Upper lobe of right lung (tissue), 1 donor: Measurements from ENCODE around the gene C3orf20. TPM values are rescaled to one million over a fixed set of nuclear protein-coding genes. Genes with fewer than 3 reads are reported as not detected.
"Not testable (repeated sequence)": the region's sequence is repeated elsewhere in the genome, so short reads cannot be mapped to it uniquely, and the experiment has no call there.

ENCODE experiments used
- ATAC-seq: fragments of 200-7000 bp; cut with Tn5 transposase; one replicate; pipeline ENCODE4 v1.9.1; 2020; ENCODE audit warnings: mild to moderate bottlenecking, moderate library complexity
- DNase-seq: peaks from one replicate; pipeline ENCODE4 v3.0.0-alpha.2; 2020
- H3K27ac ChIP-seq: fragments of 200-600 bp; one replicate; pipeline ENCODE4 v1.8.0; 2022
- H3K27me3 ChIP-seq: fragments of 200-600 bp; one replicate; pipeline ENCODE4 v1.8.0; 2022; ENCODE audit warnings: mild to moderate bottlenecking
- H3K36me3 ChIP-seq: fragments of 200-600 bp; one replicate; pipeline ENCODE4 v1.8.0; 2022
- H3K4me1 ChIP-seq: fragments of 200-600 bp; one replicate; pipeline ENCODE4 v1.8.0; 2022
- H3K4me3 ChIP-seq: fragments of 200-600 bp; one replicate; pipeline ENCODE4 v1.8.0; 2022; ENCODE audit warnings: mild to moderate bottlenecking
- H3K9me3 ChIP-seq: fragments of 200-600 bp; one replicate; pipeline ENCODE4 v1.8.0; 2022
- CTCF ChIP-seq: fragments of 200-600 bp; IDR thresholded peaks from one replicate; pipeline ENCODE4 v1.8.0; 2022; ENCODE audit warnings: antibody characterized with exemption
- intact Hi-C: fragments of 100-400 bp; cut with DNase I; formaldehyde crosslinking; loops from one replicate; pipeline ENCODE4 v1.11.0; 2022
- total RNA-seq: library from RNA; stranded (reverse); fragmentation: NEBNext Ultra II Directional; extraction: Animal tissue kit (Norgen Biotek cat#: 25700); gene quantifications from one replicate; pipeline ENCODE4 v1.2.1, GENCODE V29; 2021
- donor health status: DM: no; HTN: yes; CAD: no; lungs with severe emphysema.

The C3orf20 gene
- total RNA-seq, 1 donor from 2014 or later, result 0.14 TPM

DNA sequence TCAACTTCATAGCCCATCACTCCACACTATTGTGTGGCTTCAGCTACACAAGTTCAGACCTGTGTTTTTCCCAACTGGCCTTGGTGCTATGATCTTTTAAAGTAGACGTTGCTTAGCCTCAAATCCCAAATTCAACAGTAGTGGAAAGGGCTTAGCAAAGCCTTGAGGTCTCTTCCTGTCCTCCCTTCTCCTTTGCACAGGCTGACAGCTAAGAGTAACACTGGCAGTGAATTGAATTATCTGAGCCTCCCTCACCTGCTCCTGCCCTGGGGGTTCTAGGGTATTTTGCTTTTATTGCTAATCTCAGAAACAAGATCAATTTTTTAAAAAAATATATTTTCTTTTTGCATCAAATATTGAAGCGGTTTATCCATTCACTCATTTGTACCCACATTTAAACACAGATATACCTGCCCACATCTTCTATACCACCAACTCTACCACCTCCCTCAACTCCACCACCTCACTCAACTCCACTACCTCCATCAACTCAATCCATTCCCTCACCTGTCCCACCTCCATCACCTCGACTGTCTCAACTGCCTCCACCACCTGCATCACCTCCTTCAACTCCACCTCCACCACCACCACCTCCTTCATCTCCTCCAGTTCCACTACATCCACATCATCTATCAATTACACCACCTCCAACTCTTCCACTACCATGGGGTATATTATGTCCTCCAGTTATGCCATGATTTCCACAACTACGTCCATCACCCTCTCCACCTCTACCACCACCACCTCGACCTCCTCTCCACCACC lies 133.7 kb downstream of the C3orf20 start:
- no peak for TF ChIP-seq CTCF
- no peak overlapping the region for H3K27ac ChIP-seq
- no peaks in the 10 kb centered on the region for H3K9me3 ChIP-seq
- H3K4me1 ChIP-seq, result peaks cover 31% of the 10 kb centered on the region
- intact Hi-C loops, result no loop called here
- H3K27me3 ChIP-seq, result peaks cover 6% of the 10 kb centered on the region
- no peak overlapping the region for H3K4me3 ChIP-seq
- DNase-seq (no peak), ATAC-seq (no peak)
- no peaks in the 10 kb centered on the region for H3K36me3 ChIP-seq

- H3K27me3 ChIP-seq, H3K36me3 ChIP-seq, intact Hi-C loops, ATAC-seq, H3K9me3 ChIP-seq, DNase-seq: not testable (repeated sequence)
- Histone ChIP-seq H3K4me3 (peak overlapping the region; percentile 48), H3K4me1 (peaks cover 39% of the 10 kb centered on the region), H3K27ac (peak overlapping the region; percentile 60)
These were observed 134.7 kb downstream of the C3orf20 start for GRCh38 chr3:14809611-14810010.

DNA sequence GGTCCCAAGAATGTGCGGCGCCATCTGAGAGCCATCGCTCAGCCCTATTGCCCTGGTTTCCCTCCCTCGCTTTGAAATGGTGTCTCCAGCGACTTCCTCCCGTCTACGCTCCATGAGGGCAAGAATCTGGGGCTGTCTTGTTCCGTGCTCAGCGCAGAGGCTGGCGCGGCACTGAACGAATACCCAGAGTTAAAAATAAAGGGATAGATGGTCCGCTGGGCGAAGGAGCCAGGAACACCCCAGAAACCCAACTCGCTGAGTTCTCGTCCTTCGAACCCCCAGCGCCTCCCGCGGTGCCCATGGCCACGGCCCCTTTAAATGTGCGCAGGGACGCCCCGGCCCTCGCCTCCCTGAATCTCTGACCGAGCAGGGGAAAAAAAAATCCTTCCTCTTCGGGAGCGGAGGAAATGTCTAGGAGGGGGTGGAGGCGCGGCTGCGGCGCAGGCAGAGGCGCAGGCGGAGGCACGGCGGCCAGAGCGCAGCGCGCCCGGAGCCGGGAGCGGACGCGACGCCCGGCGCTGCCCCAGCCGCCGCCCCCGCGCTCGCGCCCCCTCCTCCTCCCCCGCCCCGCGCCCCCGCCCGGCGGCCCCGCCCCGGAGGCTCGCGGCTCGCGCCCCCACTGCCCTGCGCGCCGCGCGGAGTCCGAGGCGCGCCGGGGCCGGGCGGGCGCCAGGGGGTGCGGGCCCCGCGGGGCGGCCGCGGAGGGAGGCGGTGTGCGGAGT lies 135.3 kb downstream of the C3orf20 start:
- H3K36me3 ChIP-seq, result no peaks in the 10 kb centered on the region
- peaks cover 6% of the 10 kb centered on the region for H3K27me3 ChIP-seq
- H3K27ac ChIP-seq, result peak overlapping the region; percentile 85
- DNase-seq (peak; percentile 71), ATAC-seq (peak; percentile 66)
- H3K9me3 ChIP-seq, result no peaks in the 10 kb centered on the region
- intact Hi-C loops, result no loop called here
- no peak for TF ChIP-seq CTCF
- H3K4me3 ChIP-seq, result peak overlapping the region; percentile 62
- H3K4me1 ChIP-seq, result peaks cover 33% of the 10 kb centered on the region

GRCh38 chr3:14810801-14811661 lies 136.1 kb downstream of the C3orf20 start:
- no peak for TF ChIP-seq CTCF
- ATAC-seq (peak; percentile 10), DNase-seq (no peak)
- H3K9me3 ChIP-seq, result no peaks in the 10 kb centered on the region
- intact Hi-C loops, result no loop called here
- peak overlapping the region; percentile 85 for H3K27ac ChIP-seq
- H3K36me3 ChIP-seq, result no peaks in the 10 kb centered on the region
- peaks cover 25% of the 10 kb centered on the region for H3K4me1 ChIP-seq
- peak overlapping the region; percentile 62 for H3K4me3 ChIP-seq
- peaks cover 6% of the 10 kb centered on the region for H3K27me3 ChIP-seq

GRCh38 chr3:14811684-14812083 lies 136.7 kb downstream of the C3orf20 start:
- Histone ChIP-seq H3K36me3 (no peaks in the 10 kb centered on the region), H3K4me3 (peak overlapping the region; percentile 62), H3K4me1 (peaks cover 19% of the 10 kb centered on the region), H3K27ac (peak overlapping the region; percentile 85), H3K27me3 (peaks cover 6% of the 10 kb centered on the region), H3K9me3 (no peaks in the 10 kb centered on the region)
- TF ChIP-seq CTCF, result no peak
- intact Hi-C loops, result no loop called here
- no peak for DNase-seq
- ATAC-seq, result peak; percentile 12
